AG10803 (cell line): ENCODE data around the gene AGAP1.

ENCODE experiments used
- DNase-seq: peaks from one replicate; pipeline ENCODE4 v3.0.0; 2010; ENCODE audit warnings: low read depth
- H3K4me3 ChIP-seq: 2 replicates; pipeline ENCODE4 v1.5.1; 2011; ENCODE audit warnings: mild to moderate bottlenecking, low read length, control low read depth
- TF ChIP-seq, protein P1 (sequence below): conservative IDR thresholded peaks from 2 replicates; pipeline ENCODE4 v1.5.1; 2011; ENCODE audit warnings: mild to moderate bottlenecking, low read length, control low read depth, inconsistent platforms

AGAP1 gene

DNA sequence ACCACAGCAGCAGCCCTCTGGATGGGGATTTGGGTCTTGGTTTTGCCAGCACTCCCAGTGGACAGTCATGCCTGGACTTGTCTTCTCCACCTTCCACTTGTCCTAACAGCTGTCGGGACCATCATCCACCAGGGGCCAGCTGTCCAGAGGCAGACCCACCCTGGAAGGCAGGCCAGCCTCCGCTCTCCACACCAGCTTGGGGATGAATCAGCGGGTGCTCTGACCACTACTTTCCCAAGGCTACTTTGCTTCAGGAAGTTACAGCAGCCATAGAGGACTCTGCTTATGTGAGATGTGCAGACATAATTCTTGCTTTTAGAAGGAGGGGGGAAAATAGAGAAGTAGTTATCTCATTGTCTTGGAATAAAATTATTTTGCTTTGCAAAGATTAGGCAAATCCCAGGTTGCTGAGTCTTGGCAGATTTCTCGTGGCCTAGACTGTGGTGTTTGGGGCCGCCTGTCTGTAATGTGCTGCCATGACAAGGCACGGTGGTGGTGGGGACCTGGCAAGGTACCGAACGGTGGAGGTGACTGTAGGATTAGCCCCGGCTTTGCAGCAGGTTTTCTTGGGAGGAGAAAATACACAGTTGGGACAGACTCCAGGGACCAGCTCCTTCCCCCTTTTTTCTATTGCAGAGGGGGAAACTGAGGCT lies 148.7 kb downstream of the AGAP1 start:
- TF ChIP-seq, protein P1, sequence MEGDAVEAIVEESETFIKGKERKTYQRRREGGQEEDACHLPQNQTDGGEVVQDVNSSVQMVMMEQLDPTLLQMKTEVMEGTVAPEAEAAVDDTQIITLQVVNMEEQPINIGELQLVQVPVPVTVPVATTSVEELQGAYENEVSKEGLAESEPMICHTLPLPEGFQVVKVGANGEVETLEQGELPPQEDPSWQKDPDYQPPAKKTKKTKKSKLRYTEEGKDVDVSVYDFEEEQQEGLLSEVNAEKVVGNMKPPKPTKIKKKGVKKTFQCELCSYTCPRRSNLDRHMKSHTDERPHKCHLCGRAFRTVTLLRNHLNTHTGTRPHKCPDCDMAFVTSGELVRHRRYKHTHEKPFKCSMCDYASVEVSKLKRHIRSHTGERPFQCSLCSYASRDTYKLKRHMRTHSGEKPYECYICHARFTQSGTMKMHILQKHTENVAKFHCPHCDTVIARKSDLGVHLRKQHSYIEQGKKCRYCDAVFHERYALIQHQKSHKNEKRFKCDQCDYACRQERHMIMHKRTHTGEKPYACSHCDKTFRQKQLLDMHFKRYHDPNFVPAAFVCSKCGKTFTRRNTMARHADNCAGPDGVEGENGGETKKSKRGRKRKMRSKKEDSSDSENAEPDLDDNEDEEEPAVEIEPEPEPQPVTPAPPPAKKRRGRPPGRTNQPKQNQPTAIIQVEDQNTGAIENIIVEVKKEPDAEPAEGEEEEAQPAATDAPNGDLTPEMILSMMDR = peak; percentile 30
- DNase-seq = peak; percentile 44
- H3K4me3 ChIP-seq = no peak overlapping the region

DNA sequence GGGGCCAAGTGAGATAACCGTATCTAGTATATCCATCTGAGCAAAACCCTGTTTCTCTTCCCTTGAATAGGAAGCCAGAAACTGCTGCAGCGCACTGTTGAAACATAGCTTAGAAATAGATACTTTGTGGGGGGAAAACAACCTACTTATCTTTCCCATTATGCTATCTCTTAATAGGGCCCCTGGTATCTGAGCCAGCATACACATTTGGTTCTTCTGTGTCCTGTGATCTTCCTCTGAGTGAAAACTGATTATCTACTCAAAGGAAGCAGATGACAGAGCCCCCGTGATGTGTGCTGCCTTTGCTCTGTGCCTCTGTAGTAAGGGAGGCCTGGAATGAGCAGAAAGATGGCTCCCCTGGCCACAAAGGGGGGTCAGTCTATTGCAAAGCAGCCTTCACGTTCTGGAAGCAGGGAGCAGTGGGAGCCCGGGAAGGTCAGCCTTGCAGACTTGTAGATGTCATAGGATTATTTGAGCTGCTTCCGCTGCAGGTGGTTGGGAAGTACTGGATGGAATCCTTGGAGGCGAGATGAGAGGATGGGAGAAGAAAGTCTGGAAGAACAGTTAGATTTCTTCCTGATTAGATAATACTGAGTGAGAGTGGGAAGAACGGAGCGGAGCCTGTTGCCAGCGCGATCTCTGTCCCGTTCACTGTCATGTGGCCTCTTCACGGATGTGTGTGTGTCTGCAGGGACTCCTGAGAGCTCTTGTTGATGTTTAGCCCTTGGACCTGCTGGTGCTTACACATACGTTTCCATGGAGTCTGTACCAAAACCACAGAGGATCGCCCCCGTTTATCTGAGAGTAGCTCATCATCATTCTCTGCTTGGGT lies 150.1 kb downstream of the AGAP1 start:
- H3K4me3 ChIP-seq = no peak overlapping the region
- peak; percentile 43 for DNase-seq

DNA sequence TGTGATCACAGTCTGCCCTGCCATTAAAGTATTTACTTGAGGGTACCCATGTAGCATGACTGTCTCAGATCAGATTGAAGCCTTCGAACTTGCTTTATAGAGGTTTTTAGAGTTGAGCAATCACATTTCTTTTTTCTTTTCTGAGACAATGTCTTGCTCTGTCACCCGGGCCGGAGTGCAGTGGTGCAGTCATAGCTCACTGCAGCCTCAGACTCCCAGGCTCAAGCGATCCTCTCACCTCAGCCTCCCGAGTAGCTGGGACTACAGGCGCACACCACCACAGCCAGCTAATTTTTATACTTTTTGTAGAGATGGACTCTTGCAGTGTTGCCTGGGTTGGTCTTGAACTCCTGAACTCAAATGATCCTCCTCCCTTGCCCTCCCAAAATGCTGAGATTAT lies 153.4 kb downstream of the AGAP1 start:
- H3K4me3 ChIP-seq = no peak overlapping the region
- TF ChIP-seq, protein P1 = no peak
- no peak for DNase-seq

More for the DNA sequence above, 150.1 kb downstream of the AGAP1 start:
- TF ChIP-seq, protein P1 = no peak

- DNase-seq = peak; percentile 58
- H3K4me3 ChIP-seq = no peak overlapping the region
- TF ChIP-seq, protein P1 = no peak
Measured at GRCh38 chr2:235647877-235648276, 154.0 kb downstream of the AGAP1 start.

GRCh38 chr2:235649418-235649817 lies 155.6 kb downstream of the AGAP1 start:
- DNase-seq = no peak
- TF ChIP-seq, protein P1 = no peak
- H3K4me3 ChIP-seq = no peak overlapping the region

GRCh38 chr2:235651643-235652042 lies 157.8 kb downstream of the AGAP1 start:
- DNase-seq = no peak
- no peak overlapping the region for H3K4me3 ChIP-seq
- TF ChIP-seq, protein P1 = no peak
